ENCODE data around the gene CHMP1A. TPM values are rescaled to one million over a fixed set of nuclear protein-coding genes. Genes with fewer than 3 reads are reported as not detected.
"Not testable (repeated sequence)": the region's sequence is repeated elsewhere in the genome, so short reads cannot be mapped to it uniquely, and the experiment has no call there.

Gene CHMP1A
- total RNA-seq, 2 donors from 2014 or later = 75.3 to 76.9 TPM

DNA sequence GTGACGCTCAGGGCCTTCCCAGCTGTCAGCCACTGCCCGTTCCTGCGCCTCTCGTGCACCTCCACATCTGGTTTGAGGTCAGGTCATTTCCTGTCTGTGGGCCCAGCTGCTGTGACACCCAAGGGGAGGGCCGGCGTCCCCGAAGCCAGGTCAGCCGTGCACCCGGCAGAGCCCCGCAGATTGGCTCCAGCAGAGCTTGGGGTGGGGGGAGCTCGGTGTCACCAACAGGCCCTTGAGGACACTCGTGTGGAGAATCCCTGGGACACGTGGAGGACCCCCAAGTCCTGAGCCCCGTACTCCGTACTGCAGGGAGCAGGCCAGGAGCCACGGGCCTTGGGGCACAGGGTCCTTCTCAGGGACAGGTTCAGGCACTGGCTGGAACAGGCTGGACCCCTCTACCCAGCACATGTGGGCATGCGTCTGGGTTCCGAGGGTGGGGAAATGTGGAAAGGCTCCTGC is 39.2 kb upstream of the CHMP1A start:
- no peak overlapping the region for H3K27ac Mint-ChIP-seq
- no peak for ATAC-seq

DNA sequence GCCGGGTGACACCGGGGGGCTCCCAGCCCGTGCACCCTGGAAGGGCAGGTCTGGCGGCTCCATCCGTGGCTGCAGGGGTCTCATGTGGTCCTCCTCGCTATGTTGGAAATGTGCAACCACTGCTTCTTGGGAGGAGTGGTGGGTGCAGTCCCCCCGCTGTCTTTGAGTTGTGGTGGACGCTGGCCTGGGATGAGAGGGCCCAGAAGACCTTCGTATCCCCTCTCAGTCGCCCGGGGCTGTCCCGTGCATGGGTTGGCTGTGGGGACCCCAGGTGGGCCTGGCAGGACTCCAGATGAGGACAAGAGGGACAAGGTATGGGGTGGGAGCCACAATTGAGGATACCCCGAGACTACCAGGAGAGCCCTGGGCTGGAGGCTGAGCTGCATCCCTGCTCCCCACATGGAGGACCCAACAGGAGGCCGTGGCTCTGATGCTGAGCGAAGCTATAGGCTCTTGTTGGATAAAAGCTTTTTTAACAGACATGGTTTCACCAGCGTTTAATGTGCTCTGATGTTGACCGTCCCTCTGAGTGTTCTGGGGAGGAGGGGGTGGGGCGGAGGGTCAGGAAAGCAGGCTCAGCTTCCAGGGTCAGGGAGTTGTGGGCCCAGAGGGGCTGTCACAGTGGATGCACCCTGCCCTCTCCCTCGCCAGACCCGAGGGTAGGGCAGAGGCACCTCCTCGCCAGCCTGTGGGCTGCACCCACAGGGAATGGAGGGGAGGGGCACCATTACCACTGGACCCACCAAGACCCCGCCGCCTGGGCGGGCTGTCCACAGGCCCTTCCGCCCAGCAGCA is 38.6 kb upstream of the CHMP1A start:
- Mint-ChIP-seq H3K36me3 (ENCODE audit: low read depth) (no peaks in the 10 kb centered on the region), H3K27ac (no peak overlapping the region), H3K27me3 (no peaks in the 10 kb centered on the region), H3K4me1 (peaks cover 10% of the 10 kb centered on the region), H3K4me3 (peak overlapping the region; percentile 21)
- no peak for DNase-seq
- H3K9me3 ChIP-seq (ENCODE audit: control insufficient read depth, low read length, poor library complexity, severe bottlenecking) = no peaks in the 10 kb centered on the region
- no peak for ATAC-seq

More for the DNA sequence above, 39.2 kb upstream of the CHMP1A start:
- Mint-ChIP-seq H3K36me3 (ENCODE audit: low read depth) (no peaks in the 10 kb centered on the region), H3K4me1 (peaks cover 10% of the 10 kb centered on the region), H3K27me3 (no peaks in the 10 kb centered on the region), H3K4me3 (no peak overlapping the region)
- no peak for DNase-seq
- H3K9me3 ChIP-seq (ENCODE audit: control insufficient read depth, low read length, poor library complexity, severe bottlenecking) = no peaks in the 10 kb centered on the region

DNA sequence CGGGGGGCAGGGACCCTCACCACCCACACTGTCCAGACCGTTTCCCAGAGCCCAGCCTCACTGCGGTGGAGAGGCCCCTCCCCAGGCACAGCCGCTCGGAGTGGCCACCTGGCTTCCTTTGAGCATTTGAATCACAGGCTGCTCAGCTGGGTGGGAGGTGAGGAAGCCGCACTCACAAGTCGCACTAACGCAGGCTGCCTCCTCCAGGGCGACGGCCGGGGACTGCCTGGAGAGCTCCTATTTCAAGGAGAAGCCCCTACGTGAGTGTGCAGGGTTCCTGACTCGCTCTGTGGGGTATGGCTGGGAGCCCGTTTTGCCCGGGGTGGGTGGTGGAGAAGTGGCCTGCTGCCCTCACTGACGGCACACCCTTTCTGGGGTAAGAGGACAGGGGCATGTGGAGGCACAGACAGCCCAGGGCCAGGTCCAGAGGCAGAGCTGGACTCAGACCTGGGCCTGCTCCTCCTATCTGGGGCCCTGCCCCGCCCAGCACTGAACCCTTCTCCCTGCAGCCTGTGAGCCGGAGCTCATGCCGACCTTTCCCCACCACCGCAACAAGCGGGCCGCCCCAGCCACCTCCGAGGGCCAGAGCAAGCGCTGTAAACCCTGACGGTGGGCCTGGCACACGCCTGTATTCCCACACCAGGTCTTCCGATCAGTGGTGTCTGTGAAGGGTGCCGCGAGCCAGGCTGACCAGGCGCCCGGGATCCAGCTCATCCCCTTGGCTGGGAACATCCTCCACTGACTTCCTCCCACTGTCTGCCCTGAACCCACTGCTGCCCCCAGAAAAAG is 37.8 kb upstream of the CHMP1A start:
- DNase-seq (no peak), ATAC-seq (no peak)
- H3K9me3 ChIP-seq (ENCODE audit: control insufficient read depth, low read length, poor library complexity, severe bottlenecking) = no peaks in the 10 kb centered on the region
- Mint-ChIP-seq H3K36me3 (ENCODE audit: low read depth) (no peaks in the 10 kb centered on the region), H3K27ac (peak overlapping the region; percentile 79), H3K27me3 (no peaks in the 10 kb centered on the region), H3K4me3 (peak overlapping the region; percentile 21), H3K4me1 (peaks cover 7% of the 10 kb centered on the region)

DNA sequence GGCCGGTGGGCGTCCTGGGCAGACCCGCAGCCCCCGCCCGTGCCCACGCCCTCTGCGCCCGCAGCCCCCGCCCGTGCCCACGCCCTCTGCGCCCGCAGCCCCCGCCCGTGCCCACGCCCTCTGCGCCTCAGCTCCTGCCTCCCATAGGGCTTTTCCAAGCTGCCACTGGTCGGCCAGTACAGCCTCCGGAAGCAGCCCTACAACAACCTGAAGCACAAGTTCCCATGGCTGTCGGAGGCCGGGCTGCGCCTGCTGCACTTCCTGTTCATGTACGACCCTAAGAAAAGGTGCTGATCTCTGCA is 37.2 kb upstream of the CHMP1A start:
- H3K36me3 Mint-ChIP-seq (ENCODE audit: low read depth); DNase-seq; H3K9me3 ChIP-seq (ENCODE audit: control insufficient read depth, low read length, poor library complexity, severe bottlenecking); H3K4me1 Mint-ChIP-seq; H3K27me3 Mint-ChIP-seq; ATAC-seq: not testable (repeated sequence)
- peak overlapping the region; percentile 21 for H3K4me3 Mint-ChIP-seq
- H3K27ac Mint-ChIP-seq = peak overlapping the region; percentile 79

DNA sequence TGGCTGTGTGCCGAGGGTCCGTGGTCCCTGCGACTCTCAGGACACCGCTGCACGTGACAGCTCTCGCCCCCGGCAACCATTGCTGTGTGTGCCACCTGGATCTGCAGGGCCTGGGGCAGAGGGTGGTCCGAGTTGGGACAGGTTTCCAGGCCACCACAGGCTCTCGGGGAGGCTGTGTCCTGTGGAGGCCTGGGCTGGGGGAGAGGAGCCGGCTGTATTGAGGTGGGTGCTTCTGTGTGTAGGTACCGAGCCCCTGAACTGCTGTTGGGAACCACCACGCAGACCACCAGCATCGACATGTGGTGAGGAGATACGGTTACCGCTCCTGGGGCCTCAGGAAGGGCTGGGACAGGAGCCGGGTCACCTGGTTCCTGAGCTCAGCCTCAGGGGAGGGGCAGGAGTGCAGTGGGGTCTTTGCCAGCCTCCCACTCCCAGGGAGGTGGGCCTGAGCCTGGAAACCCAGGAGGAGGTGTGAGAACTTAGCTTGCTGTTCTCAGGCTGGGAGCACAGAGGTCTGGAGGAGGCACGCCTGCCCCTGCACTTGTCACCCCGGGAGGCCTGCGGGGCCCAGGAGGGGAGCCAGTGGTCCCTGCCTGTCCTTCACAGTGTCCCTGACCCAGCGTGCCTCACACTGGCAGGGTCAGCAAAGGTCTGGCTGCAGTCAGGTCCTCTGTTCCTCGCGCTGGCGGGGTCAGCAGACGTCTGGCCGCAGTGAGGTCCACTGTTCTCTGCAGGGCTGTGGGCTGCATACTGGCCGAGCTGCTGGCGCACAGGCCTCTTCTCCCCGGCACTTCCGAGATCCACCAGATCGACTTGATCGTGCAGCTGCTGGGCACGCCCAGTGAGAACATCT is 36.6 kb upstream of the CHMP1A start:
- peaks cover 3% of the 10 kb centered on the region for H3K4me1 Mint-ChIP-seq
- H3K36me3 Mint-ChIP-seq (ENCODE audit: low read depth) = no peaks in the 10 kb centered on the region
- no peaks in the 10 kb centered on the region for H3K9me3 ChIP-seq (ENCODE audit: control insufficient read depth, low read length, poor library complexity, severe bottlenecking)
- ATAC-seq (no peak), DNase-seq (peak in 1 of 3 donors; percentile 5)
- H3K4me3 Mint-ChIP-seq = no peak overlapping the region
- no peaks in the 10 kb centered on the region for H3K27me3 Mint-ChIP-seq
- H3K27ac Mint-ChIP-seq = peak overlapping the region; percentile 56

DNA sequence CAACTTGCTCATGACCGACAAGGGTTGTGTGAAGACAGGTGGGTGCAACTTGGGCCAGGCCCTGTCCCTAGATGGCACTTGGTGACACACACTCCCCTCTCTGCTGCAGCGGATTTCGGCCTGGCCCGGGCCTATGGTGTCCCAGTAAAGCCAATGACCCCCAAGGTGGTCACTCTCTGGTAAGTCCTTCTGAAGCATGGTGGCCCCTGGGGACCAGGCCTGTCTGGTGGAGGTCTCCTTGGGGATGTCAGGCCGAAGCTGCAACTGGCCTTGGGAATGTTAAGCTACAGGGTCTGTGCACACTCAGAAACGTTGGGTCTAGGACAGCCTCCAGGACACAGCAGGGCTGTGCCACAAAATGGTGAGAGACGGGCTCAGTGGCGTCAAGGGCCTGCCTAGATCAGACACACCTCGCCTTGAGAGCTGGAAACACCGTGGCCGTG is 35.8 kb upstream of the CHMP1A start:
- no peak overlapping the region for H3K4me3 Mint-ChIP-seq
- no peaks in the 10 kb centered on the region for H3K27me3 Mint-ChIP-seq
- peaks cover 3% of the 10 kb centered on the region for H3K4me1 Mint-ChIP-seq
- no peaks in the 10 kb centered on the region for H3K36me3 Mint-ChIP-seq (ENCODE audit: low read depth)
- ATAC-seq (no peak), DNase-seq (peak in 1 of 3 donors; percentile 3)
- no peak overlapping the region for H3K27ac Mint-ChIP-seq
- H3K9me3 ChIP-seq (ENCODE audit: control insufficient read depth, low read length, poor library complexity, severe bottlenecking) = no peaks in the 10 kb centered on the region

DNA sequence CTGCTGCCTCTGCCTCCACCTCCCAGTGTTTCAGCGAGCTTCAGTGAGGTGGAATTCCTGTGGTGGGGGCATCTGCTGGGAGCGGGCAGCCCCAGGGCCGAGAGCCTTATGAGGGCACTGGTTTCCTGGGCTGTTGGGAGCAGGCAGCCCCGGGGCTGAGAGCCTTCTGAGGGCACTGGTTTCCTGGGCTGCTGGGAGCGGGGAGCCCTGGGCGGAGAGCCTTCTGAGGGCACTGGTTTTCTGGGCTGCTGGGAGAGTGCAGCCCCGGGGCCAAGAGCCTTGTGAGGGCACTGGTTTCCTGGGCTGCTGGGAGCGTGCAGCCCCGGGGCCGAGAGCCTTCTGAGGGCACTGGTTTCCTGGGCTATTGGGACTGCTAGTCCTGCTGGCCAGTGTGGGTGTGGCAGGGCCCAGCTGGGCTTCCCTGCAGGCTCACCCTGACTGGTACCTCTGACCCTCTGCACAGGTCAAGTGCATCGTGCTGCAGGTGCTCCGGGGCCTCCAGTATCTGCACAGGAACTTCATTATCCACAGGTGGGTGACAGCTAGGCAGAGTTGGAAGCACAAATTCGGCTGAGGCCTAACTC is 34.6 kb upstream of the CHMP1A start:
- no peaks in the 10 kb centered on the region for H3K9me3 ChIP-seq (ENCODE audit: control insufficient read depth, low read length, poor library complexity, severe bottlenecking)
- ATAC-seq = no peak
- no peak for DNase-seq
- H3K4me3 Mint-ChIP-seq = no peak overlapping the region
- H3K27me3 Mint-ChIP-seq = no peaks in the 10 kb centered on the region
- no peaks in the 10 kb centered on the region for H3K36me3 Mint-ChIP-seq (ENCODE audit: low read depth)
- H3K4me1 Mint-ChIP-seq = peaks cover 7% of the 10 kb centered on the region
- no peak overlapping the region for H3K27ac Mint-ChIP-seq

DNA sequence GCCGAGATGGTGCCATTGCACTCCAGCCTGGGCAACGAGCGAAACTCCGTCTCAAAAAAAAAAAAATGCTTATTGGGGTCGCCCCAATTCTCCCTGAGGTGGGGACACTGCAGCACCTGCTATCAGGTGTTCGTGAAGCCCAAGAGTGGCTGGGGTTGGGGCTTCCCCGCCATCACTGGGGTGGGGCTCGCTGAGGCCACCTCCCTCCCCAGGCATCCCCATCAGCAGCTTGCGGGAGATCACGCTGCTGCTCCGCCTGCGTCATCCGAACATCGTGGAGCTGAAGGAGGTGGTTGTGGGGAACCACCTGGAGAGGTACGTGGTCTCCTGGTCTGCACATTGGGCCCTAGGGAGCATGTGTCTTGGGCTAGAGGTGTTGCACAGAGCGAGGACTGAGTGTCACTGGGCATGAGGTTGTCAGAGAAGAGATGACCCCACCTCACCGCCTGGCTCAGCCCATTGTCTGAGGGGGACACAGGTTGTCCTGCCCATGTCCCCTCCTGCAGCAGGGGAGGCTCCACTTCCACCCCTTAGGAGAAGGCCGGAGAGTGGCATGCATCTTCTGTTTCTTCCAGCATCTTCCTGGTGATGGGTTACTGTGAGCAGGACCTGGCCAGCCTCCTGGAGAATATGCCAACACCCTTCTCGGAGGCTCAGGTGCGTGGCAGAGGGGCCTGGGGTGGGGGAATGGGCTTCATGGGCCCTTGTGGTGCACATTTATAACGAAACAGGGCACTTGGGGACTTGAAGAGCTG is 33.9 kb upstream of the CHMP1A start:
- no peaks in the 10 kb centered on the region for H3K36me3 Mint-ChIP-seq (ENCODE audit: low read depth)
- no peak for DNase-seq
- no peak overlapping the region for H3K27ac Mint-ChIP-seq
- H3K4me1 Mint-ChIP-seq = peaks cover 9% of the 10 kb centered on the region
- no peaks in the 10 kb centered on the region for H3K27me3 Mint-ChIP-seq
- no peak for ATAC-seq
- H3K4me3 Mint-ChIP-seq = no peak overlapping the region
- H3K9me3 ChIP-seq (ENCODE audit: control insufficient read depth, low read length, poor library complexity, severe bottlenecking) = no peaks in the 10 kb centered on the region

DNA sequence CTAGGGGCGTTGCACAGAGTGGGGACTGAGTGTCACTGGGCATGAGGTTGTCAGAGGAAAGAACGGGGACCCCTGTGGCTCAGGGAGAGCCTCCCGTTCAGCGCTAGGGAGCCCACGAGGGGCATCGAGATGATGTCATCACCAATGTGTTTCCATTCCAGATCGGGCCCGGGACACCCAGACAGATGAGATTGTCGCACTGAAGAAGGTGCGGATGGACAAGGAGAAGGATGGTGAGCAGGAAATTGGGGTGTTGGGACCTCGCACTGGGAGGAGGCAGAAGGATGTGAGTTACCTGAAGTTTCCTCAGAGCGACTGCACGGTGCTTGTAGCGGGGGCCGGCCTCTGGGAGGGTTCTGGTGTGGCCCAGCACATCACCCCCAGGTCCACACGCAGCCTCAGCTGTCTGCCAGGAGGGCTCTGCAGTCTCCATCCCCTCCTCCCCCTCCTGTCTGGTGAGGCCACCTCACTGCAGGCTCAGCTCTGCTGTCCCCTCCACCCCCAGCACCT is 32.9 kb upstream of the CHMP1A start:
- Mint-ChIP-seq H3K36me3 (ENCODE audit: low read depth) (no peaks in the 10 kb centered on the region), H3K4me1 (peaks cover 11% of the 10 kb centered on the region), H3K27me3 (no peaks in the 10 kb centered on the region), H3K27ac (peak overlapping the region; percentile 21), H3K4me3 (no peak overlapping the region)
- DNase-seq (no peak), ATAC-seq (no peak)
- no peaks in the 10 kb centered on the region for H3K9me3 ChIP-seq (ENCODE audit: control insufficient read depth, low read length, poor library complexity, severe bottlenecking)

DNA sequence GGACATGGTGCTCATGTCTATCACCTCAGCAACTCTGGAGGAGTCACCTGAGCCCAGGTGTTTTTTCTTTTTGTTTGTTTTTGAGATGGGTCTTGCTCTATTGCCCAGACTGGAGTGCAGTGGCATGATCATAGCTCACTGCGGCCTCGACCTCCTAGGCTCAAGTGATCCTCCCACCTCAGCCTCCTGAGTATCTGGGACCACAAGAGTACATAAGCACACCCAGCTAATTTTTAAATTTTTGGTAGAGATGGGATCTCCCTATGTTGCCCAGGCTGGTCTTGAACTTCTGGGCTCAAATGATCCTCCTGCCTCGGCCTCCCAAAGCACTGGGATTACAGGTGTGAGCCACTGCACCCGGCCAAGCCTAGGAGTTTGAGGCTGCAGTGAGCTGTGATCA is 32.1 kb upstream of the CHMP1A start:
- H3K27me3 Mint-ChIP-seq; ATAC-seq; DNase-seq; H3K9me3 ChIP-seq (ENCODE audit: control insufficient read depth, low read length, poor library complexity, severe bottlenecking); H3K4me1 Mint-ChIP-seq; H3K36me3 Mint-ChIP-seq (ENCODE audit: low read depth); H3K27ac Mint-ChIP-seq; H3K4me3 Mint-ChIP-seq: not testable (repeated sequence)

DNA sequence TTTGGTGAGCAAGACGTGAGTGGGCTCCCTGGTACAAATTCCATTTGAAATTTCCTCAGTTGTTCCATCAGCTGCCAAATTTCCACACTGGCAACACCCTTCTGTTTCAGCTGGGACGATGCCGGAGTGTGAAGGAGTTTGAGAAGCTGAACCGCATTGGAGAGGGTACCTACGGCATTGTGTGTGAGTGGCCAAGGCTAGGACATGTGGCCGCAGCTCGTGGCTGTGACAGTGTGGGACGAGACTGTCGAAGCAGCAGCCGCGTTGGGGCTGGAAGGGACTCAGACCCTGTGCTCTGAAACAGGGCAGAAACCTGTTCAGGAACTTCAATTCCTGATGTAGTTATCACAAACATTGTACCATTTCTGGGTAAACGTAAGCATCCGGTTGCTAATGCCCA is 31.6 kb upstream of the CHMP1A start:
- H3K4me3 Mint-ChIP-seq = no peak overlapping the region
- H3K36me3 Mint-ChIP-seq (ENCODE audit: low read depth) = no peaks in the 10 kb centered on the region
- H3K9me3 ChIP-seq (ENCODE audit: control insufficient read depth, low read length, poor library complexity, severe bottlenecking) = no peaks in the 10 kb centered on the region
- peaks cover 9% of the 10 kb centered on the region for H3K4me1 Mint-ChIP-seq
- no peaks in the 10 kb centered on the region for H3K27me3 Mint-ChIP-seq
- H3K27ac Mint-ChIP-seq = no peak overlapping the region
- ATAC-seq (no peak), DNase-seq (no peak)

DNA sequence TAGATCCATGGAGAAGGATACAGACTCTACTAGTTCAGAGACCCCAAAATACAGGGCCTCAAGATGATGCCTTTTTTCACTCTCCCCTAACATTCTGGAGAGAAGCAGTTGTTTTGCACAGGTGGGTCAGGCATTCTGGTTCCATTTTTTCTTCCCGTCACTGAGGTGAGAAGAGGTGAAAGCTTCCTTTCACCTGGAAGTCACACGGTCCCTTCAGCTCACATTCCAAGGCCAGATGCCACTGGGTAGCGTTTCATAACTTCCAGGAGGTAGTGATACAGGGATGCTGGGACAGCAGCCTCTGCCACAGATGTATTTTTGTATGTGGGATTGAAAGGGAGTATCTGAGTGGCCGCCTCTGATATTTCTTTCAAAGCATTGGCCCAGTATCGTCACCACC is 30.9 kb upstream of the CHMP1A start:
- Mint-ChIP-seq H3K27ac (no peak overlapping the region), H3K27me3 (no peaks in the 10 kb centered on the region), H3K36me3 (ENCODE audit: low read depth) (no peaks in the 10 kb centered on the region), H3K4me3 (no peak overlapping the region), H3K4me1 (peaks cover 9% of the 10 kb centered on the region)
- ATAC-seq = no peak
- DNase-seq = no peak
- no peaks in the 10 kb centered on the region for H3K9me3 ChIP-seq (ENCODE audit: control insufficient read depth, low read length, poor library complexity, severe bottlenecking)

Data from T-helper 17 cell (primary cell).